GM20431 (cell line): ENCODE measurements around the gene COA4.
"Not testable (repeated sequence)": the region's sequence is repeated elsewhere in the genome, so short reads cannot be mapped to it uniquely, and the experiment has no call there.

Source experiments
- in situ Hi-C: fragments of 300-500 bp; cut with MseI, MboI; formaldehyde crosslinking; loops from one replicate; pipeline ENCODE4 v1.15.0; 2020; ENCODE audit warnings: low sequenced_read_pairs; ENCODE audit not compliant: unreplicated experiment

COA4 gene

GRCh38 chr11:73876424-73877310 lies at the start of gene COA4, which contains the start of gene PAAF1:
Gene COA4 (minus strand): TSS chr11:73876846. CDS start chr11:73873378, 3,468 bp downstream.
Gene PAAF1 (plus strand): TSS chr11:73876999. CDS start chr11:73877022, 23 bp downstream.
- in situ Hi-C loops = no loop called here

- in situ Hi-C loops = no loop called here
These were observed 44.5 kb upstream of the COA4 start for GRCh38 chr11:73921180-73921579.

- in situ Hi-C loops = no loop called here
These were observed 39.8 kb upstream of the COA4 start for GRCh38 chr11:73916435-73916834.

GRCh38 chr11:73914284-73914683 lies 37.6 kb upstream of the COA4 start:
- in situ Hi-C loops = no loop called here

- in situ Hi-C loops = no loop called here
These were observed 36.8 kb upstream of the COA4 start for GRCh38 chr11:73913472-73913871.

GRCh38 chr11:73912026-73912425 lies 35.4 kb upstream of the COA4 start:
- in situ Hi-C loops = no loop called here

- in situ Hi-C loops = no loop called here
These were observed 30.5 kb upstream of the COA4 start for GRCh38 chr11:73907191-73907590.

- in situ Hi-C loops = no loop called here
These were observed 25.7 kb upstream of the COA4 start for GRCh38 chr11:73902303-73902702.

GRCh38 chr11:73894725-73895335 lies 18.2 kb upstream of the COA4 start:
- in situ Hi-C loops = no loop called here

- in situ Hi-C loops = no loop called here
These were observed 16.4 kb upstream of the COA4 start for GRCh38 chr11:73893041-73893440.

- in situ Hi-C loops = no loop called here
These were observed 12.9 kb upstream of the COA4 start for GRCh38 chr11:73889536-73889935.

- in situ Hi-C loops = no loop called here
These were observed 12.4 kb upstream of the COA4 start for GRCh38 chr11:73889019-73889418.

- in situ Hi-C loops = no loop called here
These were observed 11.6 kb upstream of the COA4 start for GRCh38 chr11:73888244-73888643.

- in situ Hi-C loops = no loop called here
These were observed 7.2 kb upstream of the COA4 start for GRCh38 chr11:73883856-73884255.

GRCh38 chr11:73880449-73880848 lies 3.8 kb upstream of the COA4 start:
- in situ Hi-C loops = not testable (repeated sequence)

GRCh38 chr11:73878771-73879170 lies 2.1 kb upstream of the COA4 start:
- in situ Hi-C loops = no loop called here

- in situ Hi-C loops = no loop called here
These were observed 806 bp downstream of the COA4 start for GRCh38 chr11:73875840-73876239.

- in situ Hi-C loops = no loop called here
These were observed 1.3 kb downstream of the COA4 start for GRCh38 chr11:73875380-73875779.

- in situ Hi-C loops = no loop called here
These were observed 3.8 kb downstream of the COA4 start for GRCh38 chr11:73872749-73873357.

- in situ Hi-C loops = no loop called here
These were observed 6.4 kb downstream of the COA4 start for GRCh38 chr11:73870261-73870660.

GRCh38 chr11:73869332-73869949 lies 7.2 kb downstream of the COA4 start:
- in situ Hi-C loops = no loop called here
